COR-L47 (cell line): Measurements from ENCODE around the gene TOMM5.

ENCODE experiments used
- DNase-seq: peaks from one replicate; lab custom pipeline; 2025; lab: John Stamatoyannopoulos, UW

TOMM5 gene

DNA sequence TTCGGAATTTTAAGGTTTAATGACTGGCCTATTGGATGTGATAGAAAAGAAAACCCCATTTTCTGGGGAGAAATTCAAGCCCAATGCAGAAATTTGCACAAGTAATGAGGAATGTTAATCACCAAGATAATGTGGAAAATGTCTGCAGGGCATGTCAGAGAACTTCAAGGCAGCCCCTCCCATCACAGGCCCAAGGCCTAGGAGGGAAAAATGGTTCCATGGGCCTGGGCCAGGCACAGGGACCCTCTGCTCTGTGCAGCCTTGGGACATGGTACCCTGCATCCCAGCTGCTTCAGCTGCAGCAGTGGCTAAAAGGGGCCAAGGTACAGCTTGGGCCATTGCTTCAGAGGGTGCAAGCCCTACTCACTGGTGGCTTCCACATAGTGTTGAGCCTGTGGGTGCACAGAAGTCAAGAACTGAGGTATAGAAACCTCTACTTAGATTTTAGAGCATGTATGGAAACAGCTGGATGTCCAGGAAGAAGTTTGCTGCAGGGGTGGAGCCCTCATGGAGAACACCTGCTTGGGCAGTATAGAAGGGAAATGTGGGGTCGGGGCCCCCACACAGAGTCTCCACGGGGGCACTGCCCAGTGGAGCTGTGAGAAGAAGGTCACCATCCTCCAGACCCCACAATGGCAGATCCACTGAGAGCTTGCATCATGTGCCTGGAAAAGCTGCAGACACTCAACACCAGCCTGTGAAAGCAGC is 28.4 kb downstream of the TOMM5 start:
- DNase-seq = no peak

DNA sequence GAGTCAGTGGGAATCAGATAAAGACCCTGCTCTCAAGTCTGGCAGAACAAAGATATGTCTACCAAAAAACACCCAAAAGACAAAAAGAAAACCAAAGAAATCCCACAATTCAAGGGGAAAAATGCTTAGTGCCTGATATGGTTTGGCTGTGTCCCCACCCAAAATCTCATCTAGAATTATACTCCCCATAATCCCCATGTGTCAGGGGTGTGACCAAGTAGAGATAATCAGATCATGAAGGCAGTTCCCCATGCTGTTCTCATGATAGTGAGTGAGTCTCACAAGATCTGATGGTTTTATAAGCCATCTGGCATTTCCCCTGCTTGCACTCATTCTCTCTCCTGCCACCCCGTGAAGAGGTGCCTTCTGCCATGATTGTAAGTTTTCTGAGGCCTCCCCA is 29.6 kb downstream of the TOMM5 start:
- no peak for DNase-seq

DNA sequence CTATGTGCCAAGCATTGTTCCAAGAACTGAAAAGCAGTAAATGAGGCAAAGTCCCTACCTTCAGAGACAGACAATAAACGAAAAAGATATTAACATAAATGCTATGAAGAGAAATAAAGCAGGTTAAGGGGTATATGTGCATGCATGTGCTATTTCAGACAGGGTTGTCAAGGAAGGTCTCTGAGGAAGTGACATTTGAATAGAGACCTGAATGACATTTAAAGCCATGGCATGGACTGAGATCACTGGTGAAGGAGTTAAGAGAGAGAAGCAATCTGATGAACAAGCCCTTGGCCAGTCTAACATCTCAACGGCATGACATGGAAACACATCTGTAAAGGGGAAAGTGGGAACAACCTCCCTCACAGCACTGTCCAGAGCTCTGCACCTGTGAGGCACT is 30.7 kb downstream of the TOMM5 start:
- no peak for DNase-seq

- DNase-seq = no peak
Measured at GRCh38 chr9:37559855-37560592, 32.4 kb downstream of the TOMM5 start.

- DNase-seq = no peak
Measured at GRCh38 chr9:37559125-37559524, 33.3 kb downstream of the TOMM5 start.

DNA sequence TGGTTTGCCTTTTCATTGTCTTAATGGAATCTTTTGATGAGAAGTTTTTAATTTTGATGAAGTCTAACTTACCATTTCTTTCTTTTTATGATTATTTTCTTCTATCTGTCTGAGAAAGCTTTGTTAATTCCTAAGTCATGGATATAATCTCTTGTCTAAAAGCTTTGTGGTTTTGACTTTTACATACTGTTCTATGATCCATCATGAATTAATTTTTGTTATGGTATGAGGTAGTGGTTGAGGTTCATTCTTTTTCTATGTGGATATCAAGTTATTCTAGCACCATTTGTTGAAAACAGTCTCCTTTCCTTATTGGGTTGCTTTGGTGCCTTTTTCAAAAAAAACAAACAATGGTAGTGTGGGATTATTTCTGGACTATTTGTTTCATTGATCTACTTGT is 36.6 kb downstream of the TOMM5 start:
- DNase-seq = no peak

GRCh38 chr9:37554318-37554717 is 38.1 kb downstream of the TOMM5 start:
- DNase-seq = no peak

DNA sequence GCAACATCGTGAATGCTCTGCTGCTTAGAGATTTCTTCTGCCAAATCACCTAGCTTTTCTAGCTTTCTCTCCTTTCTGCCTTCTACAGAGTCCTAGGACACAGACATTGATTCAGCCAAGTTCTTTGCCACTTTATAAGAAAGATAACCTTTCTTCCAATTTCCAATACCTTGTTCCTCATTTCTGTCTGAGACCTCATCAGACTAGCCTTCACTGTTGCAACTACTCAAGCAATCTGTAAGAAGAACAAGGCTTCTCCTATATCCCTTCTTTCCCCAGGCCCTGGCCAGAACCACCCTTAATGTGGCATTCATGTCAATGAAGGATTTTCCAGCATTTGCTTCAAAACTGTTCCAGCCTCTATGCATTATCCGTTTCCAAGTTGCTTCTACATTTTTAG is 40.5 kb downstream of the TOMM5 start:
- no peak for DNase-seq

DNA sequence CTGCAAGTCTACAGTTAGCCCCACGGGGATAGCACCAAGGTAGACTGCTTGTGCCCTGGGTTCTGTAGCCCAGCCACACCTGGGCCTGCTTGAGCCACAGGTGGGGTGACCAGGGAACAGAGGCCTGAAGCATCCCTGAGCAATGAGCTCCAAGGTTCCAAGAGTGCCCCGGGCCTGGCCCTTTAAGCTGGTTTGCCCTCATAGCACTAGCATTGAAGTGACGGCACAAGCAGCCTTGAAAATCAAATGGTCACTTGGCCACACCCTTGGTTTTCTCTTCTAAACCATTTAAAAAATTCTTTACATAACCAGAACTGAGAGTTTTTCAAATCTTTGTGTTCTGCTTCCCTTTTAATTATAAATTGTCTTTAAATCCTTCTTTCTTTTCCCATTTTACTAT is 40.9 kb downstream of the TOMM5 start:
- DNase-seq = no peak

DNA sequence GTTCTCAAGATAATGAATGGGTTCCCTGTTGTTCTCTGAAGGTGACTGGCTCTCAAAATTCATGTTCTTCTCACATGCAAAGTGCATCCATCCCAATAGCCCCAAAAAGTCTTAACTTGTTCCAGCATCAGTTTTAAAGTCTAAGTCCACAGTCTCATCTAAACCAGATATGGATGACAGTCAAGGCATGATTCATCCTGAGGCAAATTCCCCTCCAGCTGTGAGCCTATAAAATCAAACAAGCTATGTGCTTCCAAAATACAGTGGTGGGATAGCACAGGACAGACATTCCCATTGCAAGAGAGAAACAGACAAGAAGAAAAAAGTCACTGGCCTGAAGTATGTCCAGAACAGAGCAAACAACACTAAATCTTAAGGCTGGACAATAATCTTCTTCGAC is 41.6 kb downstream of the TOMM5 start:
- DNase-seq = no peak

GRCh38 chr9:37549527-37549926 is 42.9 kb downstream of the TOMM5 start:
- no peak for DNase-seq

- no peak for DNase-seq
Measured at GRCh38 chr9:37547328-37547878, 45.0 kb downstream of the TOMM5 start.

DNA sequence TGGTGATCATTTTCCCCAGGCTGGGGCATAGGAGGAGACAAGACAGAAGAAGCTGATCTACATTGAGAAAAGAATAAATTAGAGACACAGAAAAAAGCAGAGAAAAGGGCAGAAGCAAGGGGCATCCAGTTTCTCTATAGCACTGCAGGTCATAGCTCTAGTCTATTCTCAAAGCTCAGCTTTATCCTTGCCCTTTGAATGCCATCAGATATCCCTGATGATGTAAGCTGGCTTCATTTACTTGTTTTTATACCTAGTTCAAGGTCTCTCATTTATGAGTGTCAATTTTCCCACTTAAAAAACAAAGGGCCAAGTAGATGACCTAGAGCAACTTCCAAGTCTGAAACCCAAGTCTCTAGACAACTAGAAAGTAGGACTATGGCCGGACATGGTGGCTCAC is 48.9 kb downstream of the TOMM5 start:
- DNase-seq = no peak

DNA sequence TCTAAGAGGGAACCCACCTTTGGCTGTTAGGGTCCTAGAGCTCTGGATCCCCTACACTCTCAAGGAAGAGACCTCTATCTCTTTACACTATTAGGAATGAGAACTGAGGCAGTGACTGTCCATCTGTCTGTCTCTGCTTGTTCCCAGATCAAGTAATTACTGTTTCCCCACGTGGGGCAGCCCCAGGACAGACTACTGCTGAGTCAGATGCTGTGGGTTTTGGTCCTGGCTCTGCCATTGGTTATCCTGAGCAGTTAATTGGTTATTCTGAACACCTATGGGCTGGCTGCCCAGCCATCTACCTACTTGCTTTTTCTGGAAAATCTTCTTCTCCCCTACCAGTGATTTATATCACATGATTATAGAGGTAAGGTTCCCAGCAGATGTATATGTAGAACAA is 49.5 kb downstream of the TOMM5 start:
- no peak for DNase-seq

DNA sequence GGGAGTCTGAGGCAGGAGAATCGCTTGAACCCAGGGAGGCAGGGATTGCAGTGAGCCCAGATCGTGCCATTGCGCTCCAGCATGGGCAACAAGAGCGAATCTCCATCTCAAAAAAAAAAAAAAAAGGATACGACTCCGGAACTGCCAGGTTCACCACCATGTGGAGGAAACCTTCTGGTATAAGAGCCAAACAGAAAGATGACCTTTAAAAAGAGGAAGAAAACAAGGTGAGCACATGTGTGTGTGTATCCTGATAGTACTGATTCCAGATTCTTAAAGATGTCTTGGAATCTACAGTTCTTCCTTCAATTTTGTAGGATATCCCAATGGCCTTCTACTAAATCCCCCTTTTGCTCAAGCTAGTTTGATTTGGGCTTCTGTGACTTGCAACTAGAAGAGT is 49.9 kb downstream of the TOMM5 start:
- DNase-seq = no peak

GRCh38 chr9:37541465-37541864 is 50.9 kb downstream of the TOMM5 start:
- no peak for DNase-seq

DNA sequence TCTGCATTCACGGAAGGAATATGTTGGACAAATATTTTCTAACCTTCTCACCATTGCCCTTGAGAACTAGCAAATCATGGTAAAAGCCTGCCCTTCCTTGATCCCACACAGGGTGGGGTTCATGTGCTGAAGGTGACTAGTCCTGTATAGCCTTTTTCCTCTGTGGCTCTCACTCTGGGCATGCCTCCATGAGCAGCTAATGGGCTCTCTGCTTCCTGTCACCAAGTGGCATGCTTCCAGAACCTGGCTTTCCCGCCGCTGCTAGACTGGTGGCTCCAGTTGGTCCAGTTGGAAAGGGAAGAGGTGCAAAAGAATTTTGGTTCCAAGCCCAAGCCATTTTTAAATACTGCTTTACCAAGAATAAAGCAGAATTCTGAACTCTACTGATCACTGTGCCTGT is 51.8 kb downstream of the TOMM5 start:
- no peak for DNase-seq

DNA sequence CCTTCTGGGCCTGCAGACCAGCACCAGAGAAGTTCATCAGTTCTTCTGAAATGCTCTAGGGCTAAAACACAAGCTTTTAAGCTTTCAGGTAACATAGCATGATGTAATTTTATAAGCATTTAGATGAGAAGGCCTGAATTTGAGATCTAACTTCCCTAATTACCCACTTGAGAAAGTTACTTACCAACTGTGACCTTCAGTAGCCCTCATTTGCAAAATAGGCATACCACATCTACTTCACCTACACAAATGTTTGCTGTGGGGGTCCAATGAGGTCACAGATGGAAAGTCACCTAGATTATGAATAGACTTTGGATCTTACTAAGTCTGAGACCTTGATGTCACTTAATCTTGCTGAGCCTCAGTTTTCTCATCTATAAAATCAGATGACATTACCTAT is 52.8 kb downstream of the TOMM5 start:
- no peak for DNase-seq
